Heart right ventricle (tissue), 16 donors: ENCODE data around the gene AQP12A. TPM values are rescaled to one million over a fixed set of nuclear protein-coding genes. Genes with fewer than 3 reads are reported as not detected.

Experiments
- ATAC-seq, 8 donors: fragments of 200-7000 bp; cut with Tn5 transposase; one replicate each; pipeline ENCODE4 v1.9.1; 2020; ENCODE audit warnings: mild to moderate bottlenecking in 8 of 8, moderate library complexity in 8 of 8, moderate number of reproducible peaks in 1 of 8
- DNase-seq, 2 donors: peaks; one replicate each; pipeline ENCODE4 v3.0.0-alpha.2; 2020
- H3K27ac ChIP-seq, 10 donors: fragments of 200-600 bp; sonication (generic) in 2 of 10; one replicate each; pipeline versions ENCODE4 v1.5.0 to v1.8.0; 2020 to 2022; ENCODE audit warnings: mild to moderate bottlenecking in 3 of 10
- H3K27me3 ChIP-seq, 7 donors: fragments of 200-600 bp; one replicate each; pipeline ENCODE4 v1.8.0; 2021 to 2022; ENCODE audit warnings: mild to moderate bottlenecking in 2 of 7
- H3K36me3 ChIP-seq, 9 donors: fragments of 200-600 bp; sonication (generic) in 1 of 9; one replicate each; pipeline versions ENCODE4 v1.5.0 to v1.8.0; 2020 to 2022; ENCODE audit warnings: mild to moderate bottlenecking in 2 of 9
- H3K4me1 ChIP-seq, 9 donors: fragments of 200-600 bp; sonication (generic) in 1 of 9; one replicate each; pipeline versions ENCODE4 v1.5.0 to v1.8.0; 2020 to 2022; ENCODE audit warnings: mild to moderate bottlenecking in 4 of 9
- H3K4me3 ChIP-seq, 10 donors: fragments of 200-600 bp; sonication (generic) in 2 of 10; one replicate each; pipeline versions ENCODE4 v1.5.0 to v1.8.0; 2020 to 2022; ENCODE audit warnings: mild to moderate bottlenecking in 7 of 10, moderate library complexity in 2 of 10
- H3K9me3 ChIP-seq, 11 donors: fragments of 200-600 bp in 10 of 11; sonication (generic) in 2 of 11; one replicate each; pipeline versions ENCODE4 v1.5.0 to v1.8.0; 2013 to 2022; ENCODE audit warnings: mild to moderate bottlenecking in 2 of 11, control low read depth in 1 of 11, moderate library complexity in 1 of 11
- WGBS, 2 donors: extraction: QIAGEN DNeasy Blood & Tissue Kit; methylation state at CpG; one replicate each; pipeline ENCODE4 v1.1.7; 2013; ENCODE audit warnings: inconsistent platforms in 1 of 2; 5-methylcytosine and 5-hydroxymethylcytosine counted together
- intact Hi-C, 10 donors: fragments of 100-400 bp; cut with DNase I; formaldehyde crosslinking; loops; one replicate each; pipeline versions ENCODE4 v1.11.1 to v1.14.2; 2022
- polyA plus RNA-seq, 2 donors: library from polyadenylated mRNA; stranded (reverse); fragments of 200-250 nt; gene quantifications; one replicate each; pipeline ENCODE4 v1.2.3, GENCODE V29; 2013
- total RNA-seq, 10 donors: library from RNA; stranded (reverse); fragmentation: NEBNext Ultra II Directional in 3 of 10; extraction: Animal tissue kit (Norgen Biotek cat#: 25700) in 3 of 10; gene quantifications; one replicate each; pipeline versions ENCODE4 v1.2.1 to v1.2.4, GENCODE V29; 2021 to 2023
- TF ChIP-seq, protein P1 (sequence below), 9 donors: fragments of 200-600 bp; sonication (generic) in 2 of 9; IDR thresholded peaks; one replicate each; pipeline versions ENCODE4 v1.5.0 to v1.8.0; 2021 to 2022; ENCODE audit warnings: antibody characterized with exemption in 9 of 9, mild to moderate bottlenecking in 5 of 9, moderate library complexity in 1 of 9
- donor health status: Arrhythmogenic right ventricular cardiomyopathy.
- donor health status: ischemic (EF 13 %, LVEDD 7.1; RV severe dilation, severe dysfunction).
- donor health status: healthy with polysubstance abuse.
- donor health status: DM: no; HTN: yes; CAD: no.
- donor health status: DM: no; HTN: no; CAD: no.
- donor health status: ischemic (EF 25% LVEDD 6.9; RV normal size, moderate dysfunction).
- donor health status: ischemic (EF 25% LVEDD 5.7; RV mildly dilated, moderate dysfunction).
- donor health status: healthy.
- donor health status: DM: yes; HTN: yes; CAD: no.
- donor health status: Ischemic cardiomyopathy.
- donor health status: ischemic (EF 35%, LVEDD 5.7; RV mildly dilated, moderate dysfunction).
- donor health status: nonischemic (EF 11% LVEDD 7.7; RV severe dilation, severe dysfunction).
- donor health status: DM: yes; HTN: yes; CAD: no.
- donor health status: PGD.
- donor health status: ischemic (EF 29% LVEDD 5.4; RV normal size, mild dysfunction).
- donor health status: nonischemic (EF 23%, LVEDD 6.1; RV moderate dilation, normal function).

AQP12A gene
- total and polyA plus RNA-seq, 12 donors: not detected

DNA sequence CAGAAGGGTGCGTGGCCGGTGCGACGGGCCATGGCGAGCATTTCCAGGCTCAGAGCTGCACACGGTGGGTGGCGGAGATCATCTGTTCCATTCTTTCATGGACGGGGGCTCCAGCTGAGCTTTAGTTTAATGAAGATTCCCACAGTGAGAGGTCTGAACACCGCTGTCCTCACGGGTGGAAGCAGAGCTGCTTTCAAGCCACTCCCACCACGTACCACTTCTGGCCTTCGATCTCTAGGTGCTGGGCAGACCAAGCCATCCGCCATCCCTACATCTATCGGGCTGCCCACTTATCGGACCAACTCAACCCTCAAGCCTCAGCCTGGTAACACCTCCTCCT is 47.9 kb upstream of the AQP12A start:
- 81 to 84% methylated on average over 15 of the region's 15 CpGs for whole genome bisulfite sequencing, 2 donors
- intact Hi-C loops: no loop called here
- TF ChIP-seq, protein P1, sequence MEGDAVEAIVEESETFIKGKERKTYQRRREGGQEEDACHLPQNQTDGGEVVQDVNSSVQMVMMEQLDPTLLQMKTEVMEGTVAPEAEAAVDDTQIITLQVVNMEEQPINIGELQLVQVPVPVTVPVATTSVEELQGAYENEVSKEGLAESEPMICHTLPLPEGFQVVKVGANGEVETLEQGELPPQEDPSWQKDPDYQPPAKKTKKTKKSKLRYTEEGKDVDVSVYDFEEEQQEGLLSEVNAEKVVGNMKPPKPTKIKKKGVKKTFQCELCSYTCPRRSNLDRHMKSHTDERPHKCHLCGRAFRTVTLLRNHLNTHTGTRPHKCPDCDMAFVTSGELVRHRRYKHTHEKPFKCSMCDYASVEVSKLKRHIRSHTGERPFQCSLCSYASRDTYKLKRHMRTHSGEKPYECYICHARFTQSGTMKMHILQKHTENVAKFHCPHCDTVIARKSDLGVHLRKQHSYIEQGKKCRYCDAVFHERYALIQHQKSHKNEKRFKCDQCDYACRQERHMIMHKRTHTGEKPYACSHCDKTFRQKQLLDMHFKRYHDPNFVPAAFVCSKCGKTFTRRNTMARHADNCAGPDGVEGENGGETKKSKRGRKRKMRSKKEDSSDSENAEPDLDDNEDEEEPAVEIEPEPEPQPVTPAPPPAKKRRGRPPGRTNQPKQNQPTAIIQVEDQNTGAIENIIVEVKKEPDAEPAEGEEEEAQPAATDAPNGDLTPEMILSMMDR (IDR thresholded peaks at IDR 0.05): no peak
- H3K9me3 ChIP-seq: no peaks in the 10 kb centered on the region
- no peaks in the 10 kb centered on the region for H3K36me3 ChIP-seq
- DNase-seq (no peak), ATAC-seq (no peak)
- H3K27me3 ChIP-seq: peaks cover 0 to 65% (median 41%) of the 10 kb centered on the region in 7 donors
- no peak overlapping the region for H3K27ac ChIP-seq
- no peaks in the 10 kb centered on the region for H3K4me1 ChIP-seq
- H3K4me3 ChIP-seq: no peak overlapping the region

DNA sequence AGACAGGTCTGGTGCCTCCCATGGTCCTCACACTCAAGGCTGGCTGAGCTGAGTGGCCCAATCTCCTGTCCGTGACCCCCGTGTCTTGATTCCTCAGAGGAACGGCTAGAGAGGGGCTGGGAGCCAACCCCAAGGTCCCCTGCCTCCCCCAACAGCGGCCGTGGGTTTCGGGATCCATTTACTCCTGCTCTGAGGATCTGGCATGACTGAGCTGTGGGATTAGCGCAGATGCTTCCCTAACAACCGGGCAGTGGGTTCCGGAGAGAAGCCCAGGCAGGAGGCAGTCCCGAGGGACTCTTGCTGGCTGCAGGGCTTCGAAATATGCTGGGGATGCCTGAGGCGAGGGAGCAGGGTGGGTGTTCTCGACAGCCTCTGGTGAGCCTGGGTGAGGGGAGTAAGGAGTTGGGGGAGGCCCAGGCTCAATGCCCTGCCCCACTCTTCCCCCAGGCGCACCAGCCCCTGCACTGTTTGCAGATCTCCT is 47.5 kb upstream of the AQP12A start:
- H3K27me3 ChIP-seq: peaks cover 0 to 69% (median 45%) of the 10 kb centered on the region in 7 donors
- H3K9me3 ChIP-seq: no peaks in the 10 kb centered on the region
- H3K4me1 ChIP-seq: no peaks in the 10 kb centered on the region
- TF ChIP-seq, protein P1 (IDR thresholded peaks at IDR 0.05): no peak
- intact Hi-C loops: no loop called here
- DNase-seq (no peak), ATAC-seq (no peak)
- H3K36me3 ChIP-seq: no peaks in the 10 kb centered on the region
- no peak overlapping the region for H3K27ac ChIP-seq
- H3K4me3 ChIP-seq: no peak overlapping the region
- 58 to 66% methylated on average over 14 of the region's 14 CpGs for WGBS, 2 donors

DNA sequence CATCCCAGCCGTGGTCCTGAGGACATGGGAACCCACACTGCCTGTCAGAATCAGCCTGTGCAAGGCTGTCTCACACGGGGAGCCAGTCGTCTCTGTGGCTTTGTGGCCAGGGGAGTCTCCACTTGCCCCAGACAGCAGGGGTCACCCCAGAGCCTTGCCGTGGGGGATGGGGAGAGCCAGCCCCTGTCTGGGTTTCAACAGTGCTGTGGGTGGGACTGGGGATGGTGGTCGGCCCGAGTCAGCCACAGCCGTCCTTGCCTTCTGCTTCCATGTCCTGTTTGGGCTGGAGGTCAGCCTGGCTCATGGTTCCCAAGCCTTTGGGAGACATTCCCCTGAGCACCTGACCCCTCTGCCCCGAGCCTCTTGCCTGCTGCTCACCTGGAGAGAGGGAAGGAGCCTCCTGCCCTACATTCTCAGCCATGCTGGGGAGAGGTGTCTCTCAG is 46.8 kb upstream of the AQP12A start:
- TF ChIP-seq, protein P1 (IDR thresholded peaks at IDR 0.05): no peak
- Histone ChIP-seq H3K27ac (no peak overlapping the region), H3K4me1 (no peaks in the 10 kb centered on the region), H3K36me3 (no peaks in the 10 kb centered on the region), H3K27me3 (peaks cover 0 to 76% (median 50%) of the 10 kb centered on the region in 7 donors), H3K4me3 (no peak overlapping the region), H3K9me3 (no peaks in the 10 kb centered on the region)
- WGBS, 2 donors: 58 to 62% methylated on average over 8 of the region's 8 CpGs
- intact Hi-C loops: no loop called here
- ATAC-seq (no peak), DNase-seq (no peak)

DNA sequence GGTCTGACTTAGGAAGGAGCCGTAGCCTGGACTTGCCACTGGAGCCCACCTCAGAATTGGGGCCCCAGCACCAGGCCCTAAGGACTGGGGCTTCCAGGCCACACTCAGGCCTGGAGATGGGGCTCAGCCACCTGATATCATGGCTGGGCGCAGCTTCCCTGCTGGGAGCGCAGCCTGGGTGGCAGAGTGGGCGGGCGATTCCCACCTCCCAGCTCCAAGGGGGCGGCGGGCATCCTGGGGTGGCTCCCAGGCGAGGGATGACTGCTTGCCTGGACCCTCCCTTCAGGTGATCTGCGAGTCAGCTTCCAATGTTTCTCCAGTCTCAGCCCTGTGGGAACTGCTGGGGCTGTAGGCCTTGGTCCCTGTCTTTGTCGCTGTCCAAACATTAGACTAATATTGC is 46.3 kb upstream of the AQP12A start:
- 88 to 89% methylated on average over 10 of the region's 10 CpGs for WGBS, 2 donors
- Histone ChIP-seq H3K4me1 (no peaks in the 10 kb centered on the region), H3K9me3 (no peaks in the 10 kb centered on the region), H3K27me3 (peaks cover 0 to 81% (median 52%) of the 10 kb centered on the region in 7 donors), H3K4me3 (no peak overlapping the region), H3K27ac (no peak overlapping the region), H3K36me3 (no peaks in the 10 kb centered on the region)
- TF ChIP-seq, protein P1 (IDR thresholded peaks at IDR 0.05): no peak
- no peak for DNase-seq
- ATAC-seq: no peak
- intact Hi-C loops: no loop called here
